ENCODE data around the gene PRLR.

PRLR gene

GRCh38 chr5:35035271-35035670 is 195.0 kb downstream of the PRLR start:
- H3K4me1 ChIP-seq (ENCODE audit: insufficient read depth, low read length): peaks cover 8% of the 10 kb centered on the region

DNA sequence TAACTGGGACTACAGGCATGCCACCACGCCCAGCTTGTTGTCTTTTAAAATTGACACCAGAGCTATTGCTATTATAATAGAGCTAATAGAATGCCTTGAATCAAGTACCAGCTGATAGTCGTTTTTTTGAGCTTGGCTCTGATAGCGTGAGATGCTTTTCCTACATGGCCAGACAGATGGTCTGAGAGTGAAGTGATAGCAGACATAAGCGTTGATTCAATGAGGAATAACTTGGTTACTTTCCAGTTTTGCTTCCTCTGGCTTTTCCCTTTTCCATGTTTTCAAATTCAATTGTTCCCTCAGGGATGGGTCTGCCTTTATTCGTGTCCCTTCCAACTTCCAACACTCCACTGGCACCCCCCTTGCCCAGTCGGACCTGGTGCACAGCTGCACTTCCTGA is 197.9 kb downstream of the PRLR start:
- H3K36me3 ChIP-seq (ENCODE audit: insufficient read depth, low read length): no peaks in the 10 kb centered on the region
- H3K9me3 ChIP-seq (ENCODE audit: control insufficient read depth, insufficient read depth, low read length): no peaks in the 10 kb centered on the region
- peaks cover 8% of the 10 kb centered on the region for H3K4me1 ChIP-seq (ENCODE audit: insufficient read depth, low read length)
- no peak overlapping the region for H3K9ac ChIP-seq (ENCODE audit: low read depth, low read length)

More at GRCh38 chr5:35035271-35035670, 195.0 kb downstream of the PRLR start:
- Histone ChIP-seq H3K9me3 (ENCODE audit: control insufficient read depth, insufficient read depth, low read length) (no peaks in the 10 kb centered on the region), H3K9ac (ENCODE audit: low read depth, low read length) (no peak overlapping the region), H3K36me3 (ENCODE audit: insufficient read depth, low read length) (no peaks in the 10 kb centered on the region)

DNA sequence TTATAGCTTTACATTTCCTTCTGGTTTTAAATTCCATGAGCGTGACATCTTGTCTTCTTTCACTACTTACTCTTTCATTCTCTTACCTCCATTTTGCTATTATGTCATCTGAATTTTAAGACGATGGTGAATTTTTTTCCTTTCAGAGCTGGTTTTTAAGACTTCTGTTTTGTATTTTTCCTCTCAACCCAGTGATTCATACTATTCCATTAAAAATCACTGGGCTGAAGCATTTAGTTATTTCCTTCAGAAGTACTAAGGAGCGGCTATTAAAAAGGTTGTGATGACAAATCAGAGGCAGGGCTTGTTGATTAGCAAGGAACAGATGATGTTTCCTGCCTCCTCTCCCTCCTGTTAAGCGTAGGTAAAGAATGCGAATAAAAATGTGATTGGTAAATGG is 199.0 kb downstream of the PRLR start:
- H3K36me3 ChIP-seq (ENCODE audit: insufficient read depth, low read length): no peaks in the 10 kb centered on the region
- H3K9me3 ChIP-seq (ENCODE audit: control insufficient read depth, insufficient read depth, low read length): no peaks in the 10 kb centered on the region
- H3K4me1 ChIP-seq (ENCODE audit: insufficient read depth, low read length): peaks cover 8% of the 10 kb centered on the region
- H3K9ac ChIP-seq (ENCODE audit: low read depth, low read length): no peak overlapping the region

DNA sequence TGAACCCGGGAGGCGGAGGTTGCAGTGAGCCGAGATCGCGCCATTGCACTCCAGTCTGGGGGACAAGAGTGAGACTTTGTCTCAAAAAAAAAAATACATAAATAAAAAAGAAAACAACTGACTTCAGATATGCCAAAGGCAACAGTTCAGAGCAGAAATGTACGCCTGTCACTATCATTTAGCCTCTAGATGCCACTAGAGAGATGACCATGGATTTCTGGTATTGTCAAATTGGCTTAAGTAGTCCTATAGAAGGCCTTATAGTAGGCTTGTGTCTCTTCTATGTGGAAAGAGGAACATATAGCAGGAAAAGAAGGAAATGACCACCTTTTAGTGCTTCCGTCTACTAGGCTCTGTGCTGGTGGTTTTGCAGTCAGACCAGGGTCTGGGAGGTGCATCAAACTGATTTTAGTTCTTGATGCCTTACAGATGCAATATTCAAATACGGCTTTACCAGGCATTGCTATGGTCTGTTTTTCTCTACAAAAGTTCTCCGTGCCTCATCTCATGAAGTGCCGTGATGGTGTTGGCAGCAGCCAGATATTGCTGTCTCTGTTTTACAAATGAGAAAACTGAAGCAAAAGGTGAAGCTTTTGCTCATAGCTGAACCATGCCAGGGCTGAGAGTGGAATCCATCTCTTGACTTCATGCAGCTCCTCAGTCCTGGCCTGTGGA is 199.7 kb downstream of the PRLR start:
- peaks cover 8% of the 10 kb centered on the region for H3K4me1 ChIP-seq (ENCODE audit: insufficient read depth, low read length)
- H3K9me3 ChIP-seq (ENCODE audit: control insufficient read depth, insufficient read depth, low read length): no peaks in the 10 kb centered on the region
- no peaks in the 10 kb centered on the region for H3K36me3 ChIP-seq (ENCODE audit: insufficient read depth, low read length)
- H3K9ac ChIP-seq (ENCODE audit: low read depth, low read length): no peak overlapping the region

DNA sequence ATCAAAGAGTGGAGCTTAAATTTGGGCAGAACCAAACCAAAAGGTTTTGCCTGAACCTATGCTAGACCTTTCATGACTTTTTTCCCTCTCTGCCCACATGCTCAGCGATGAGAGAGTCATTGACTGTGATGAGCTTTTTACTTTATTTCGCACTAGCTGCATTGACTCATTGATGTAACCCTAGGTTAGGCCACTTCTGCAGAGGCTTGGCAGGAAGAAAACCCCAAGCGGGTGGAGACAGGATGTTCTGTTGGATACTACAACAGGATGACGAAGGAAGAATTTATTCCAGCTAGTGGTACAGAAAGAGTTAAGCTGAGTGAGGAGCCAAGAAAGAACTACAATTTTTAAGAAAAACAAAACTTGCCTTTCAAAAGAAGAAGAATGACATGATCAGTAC is 201.0 kb downstream of the PRLR start:
- Histone ChIP-seq H3K9ac (ENCODE audit: low read depth, low read length) (no peak overlapping the region), H3K36me3 (ENCODE audit: insufficient read depth, low read length) (no peaks in the 10 kb centered on the region), H3K4me1 (ENCODE audit: insufficient read depth, low read length) (peaks cover 8% of the 10 kb centered on the region), H3K9me3 (ENCODE audit: control insufficient read depth, insufficient read depth, low read length) (no peaks in the 10 kb centered on the region)

DNA sequence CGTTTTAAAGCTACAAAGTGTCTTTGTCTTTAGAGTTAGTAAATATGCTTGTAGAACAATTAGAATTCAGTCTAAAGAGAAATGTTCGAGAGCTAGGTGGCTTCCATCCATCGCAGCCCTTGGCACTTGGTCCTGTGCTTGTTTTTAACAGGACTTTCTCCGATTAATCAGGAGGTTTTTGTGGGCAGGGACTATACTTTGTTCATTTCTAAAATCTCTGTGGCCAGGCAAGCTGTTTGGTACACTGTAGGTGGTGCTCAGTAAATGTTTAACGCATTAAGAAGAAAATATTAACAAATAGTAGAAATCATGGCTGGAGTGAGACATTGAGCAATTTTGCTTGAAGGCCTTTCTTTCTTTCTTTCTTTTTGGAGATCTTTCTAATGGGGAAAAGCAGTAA is 203.3 kb downstream of the PRLR start:
- Histone ChIP-seq H3K4me1 (ENCODE audit: insufficient read depth, low read length) (peaks cover 8% of the 10 kb centered on the region), H3K36me3 (ENCODE audit: insufficient read depth, low read length) (no peaks in the 10 kb centered on the region), H3K9me3 (ENCODE audit: control insufficient read depth, insufficient read depth, low read length) (no peaks in the 10 kb centered on the region), H3K9ac (ENCODE audit: low read depth, low read length) (no peak overlapping the region)

DNA sequence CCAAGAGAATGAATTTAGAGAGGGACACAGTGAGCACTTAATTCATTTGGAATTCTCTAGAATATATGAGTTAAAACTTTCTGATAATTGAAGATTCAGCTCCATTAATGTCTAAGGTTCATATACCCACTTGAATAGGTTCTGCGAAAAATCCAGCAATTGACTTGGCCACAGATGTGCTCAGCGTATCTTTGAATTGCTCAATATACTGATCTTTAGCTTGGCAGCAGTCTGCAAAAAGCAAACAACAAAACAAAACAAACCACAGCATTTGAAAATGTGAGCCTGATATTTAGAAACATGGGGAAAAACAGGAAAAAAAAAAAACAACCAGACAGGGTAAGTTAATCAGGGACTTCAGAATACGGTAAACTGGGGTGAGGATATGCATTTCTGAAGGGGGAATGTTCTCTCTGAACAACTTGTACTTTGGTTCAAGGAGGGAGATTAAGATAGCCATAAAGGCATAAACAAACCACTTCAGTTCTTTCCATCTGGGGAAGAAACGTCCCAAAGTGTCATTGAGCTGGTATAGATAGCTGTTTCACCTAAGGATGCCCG is 203.9 kb downstream of the PRLR start:
- no peak overlapping the region for H3K9ac ChIP-seq (ENCODE audit: low read depth, low read length)
- no peaks in the 10 kb centered on the region for H3K9me3 ChIP-seq (ENCODE audit: control insufficient read depth, insufficient read depth, low read length)
- H3K4me1 ChIP-seq (ENCODE audit: insufficient read depth, low read length): peaks cover 5% of the 10 kb centered on the region; the same call in 1 of the 2 replicates
- H3K36me3 ChIP-seq (ENCODE audit: insufficient read depth, low read length): no peaks in the 10 kb centered on the region

DNA sequence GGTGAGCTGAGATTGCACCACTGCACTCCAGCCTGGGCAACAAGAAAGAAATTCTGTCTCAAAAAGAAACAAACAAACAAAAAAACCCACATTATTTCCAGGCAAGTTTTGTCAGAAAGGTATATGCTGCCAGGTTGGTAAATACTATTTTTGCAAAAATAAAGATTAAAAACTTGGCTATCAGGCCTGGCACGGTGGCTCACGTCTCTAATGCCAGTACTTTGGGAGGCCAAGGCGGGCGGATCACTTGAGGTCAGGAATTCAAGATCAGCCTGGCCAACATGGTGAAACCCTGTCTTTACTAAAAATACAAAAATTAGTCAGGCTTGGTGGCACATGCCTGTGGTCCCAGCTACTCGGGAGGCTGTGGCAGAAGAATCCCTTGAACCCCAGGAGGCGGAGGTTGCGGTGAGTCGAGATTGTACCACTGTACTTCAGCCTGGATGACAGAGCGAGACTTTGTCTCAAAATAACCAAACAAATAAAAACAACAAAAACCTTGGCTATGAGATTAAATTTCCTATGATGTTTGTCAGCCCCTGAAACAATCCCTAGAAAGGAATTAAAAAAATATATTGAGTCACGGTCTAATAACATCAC is 205.3 kb downstream of the PRLR start:
- Histone ChIP-seq H3K9ac (ENCODE audit: low read depth, low read length) (no peak overlapping the region), H3K4me1 (ENCODE audit: insufficient read depth, low read length) (no peaks in the 10 kb centered on the region), H3K9me3 (ENCODE audit: control insufficient read depth, insufficient read depth, low read length) (no peaks in the 10 kb centered on the region), H3K36me3 (ENCODE audit: insufficient read depth, low read length) (no peaks in the 10 kb centered on the region)

DNA sequence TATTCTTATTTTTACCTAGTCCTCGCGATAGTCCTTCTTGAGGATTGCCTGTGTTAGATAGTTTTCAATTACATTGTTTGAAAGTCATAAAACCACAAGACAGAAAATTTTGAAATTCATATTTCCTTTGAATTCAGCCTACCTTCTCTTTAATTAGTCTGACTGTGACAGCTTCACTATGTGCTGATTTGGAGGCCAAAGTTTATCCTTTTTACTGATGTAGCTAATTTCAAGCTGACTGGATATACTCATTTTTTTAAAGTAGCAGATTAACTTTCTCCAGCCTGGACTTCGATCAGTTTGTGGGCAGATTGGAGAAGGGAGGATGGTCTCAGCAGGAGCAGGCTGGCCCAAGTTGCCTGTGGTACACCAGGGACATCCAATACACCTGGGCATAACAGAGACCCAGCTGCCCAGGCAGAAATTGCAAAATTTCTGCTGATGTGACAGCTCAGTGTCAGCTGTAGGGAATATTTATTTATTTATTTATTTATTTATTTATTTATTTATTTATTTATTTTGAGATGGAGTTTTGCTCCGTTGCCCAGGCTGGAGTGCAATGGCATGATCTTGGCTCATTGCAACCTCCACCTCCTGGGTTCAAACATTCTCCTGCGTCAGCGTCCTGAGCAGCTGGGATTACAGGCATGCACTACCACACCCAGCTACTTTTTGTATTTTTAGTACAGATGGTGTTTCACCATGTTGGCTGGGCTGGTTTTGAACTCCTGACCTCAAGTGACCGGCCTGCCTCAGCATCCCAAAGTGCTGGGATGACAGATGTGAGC is 206.7 kb downstream of the PRLR start:
- H3K9me3 ChIP-seq (ENCODE audit: control insufficient read depth, insufficient read depth, low read length): no peaks in the 10 kb centered on the region
- no peaks in the 10 kb centered on the region for H3K36me3 ChIP-seq (ENCODE audit: insufficient read depth, low read length)
- no peak overlapping the region for H3K9ac ChIP-seq (ENCODE audit: low read depth, low read length)
- H3K4me1 ChIP-seq (ENCODE audit: insufficient read depth, low read length): no peaks in the 10 kb centered on the region

- Histone ChIP-seq H3K36me3 (ENCODE audit: insufficient read depth, low read length) (no peaks in the 10 kb centered on the region), H3K4me1 (ENCODE audit: insufficient read depth, low read length) (no peaks in the 10 kb centered on the region), H3K9ac (ENCODE audit: low read depth, low read length) (no peak overlapping the region), H3K9me3 (ENCODE audit: control insufficient read depth, insufficient read depth, low read length) (no peaks in the 10 kb centered on the region)
Measured at GRCh38 chr5:35016174-35017051, 213.9 kb downstream of the PRLR start.

DNA sequence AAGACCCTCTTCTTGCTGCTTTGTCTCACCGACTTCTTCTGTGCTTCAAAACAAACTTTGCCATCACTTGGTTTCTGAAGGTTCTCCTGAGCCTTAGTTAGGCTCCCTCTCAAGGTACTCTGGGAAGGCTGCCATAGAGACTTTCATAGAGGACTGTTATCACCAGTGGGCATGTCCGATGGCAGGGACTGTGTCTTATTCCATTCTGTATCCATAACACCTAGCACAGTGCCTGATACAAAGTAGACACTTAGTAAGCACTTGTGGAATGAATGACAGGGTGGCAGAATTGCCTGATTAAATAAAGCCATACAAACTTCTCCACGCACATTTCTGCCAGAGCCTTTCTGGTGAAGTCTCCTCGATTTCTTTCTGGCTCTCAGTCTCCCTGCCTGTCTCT is 215.2 kb downstream of the PRLR start:
- Histone ChIP-seq H3K9me3 (ENCODE audit: control insufficient read depth, insufficient read depth, low read length) (no peaks in the 10 kb centered on the region), H3K9ac (ENCODE audit: low read depth, low read length) (no peak overlapping the region), H3K4me1 (ENCODE audit: insufficient read depth, low read length) (no peaks in the 10 kb centered on the region), H3K36me3 (ENCODE audit: insufficient read depth, low read length) (no peaks in the 10 kb centered on the region)

- no peaks in the 10 kb centered on the region for H3K36me3 ChIP-seq (ENCODE audit: insufficient read depth, low read length)
- H3K9me3 ChIP-seq (ENCODE audit: control insufficient read depth, insufficient read depth, low read length): no peaks in the 10 kb centered on the region
- no peaks in the 10 kb centered on the region for H3K4me1 ChIP-seq (ENCODE audit: insufficient read depth, low read length)
- H3K9ac ChIP-seq (ENCODE audit: low read depth, low read length): no peak overlapping the region
Measured at GRCh38 chr5:35012796-35013195, 217.5 kb downstream of the PRLR start.

DNA sequence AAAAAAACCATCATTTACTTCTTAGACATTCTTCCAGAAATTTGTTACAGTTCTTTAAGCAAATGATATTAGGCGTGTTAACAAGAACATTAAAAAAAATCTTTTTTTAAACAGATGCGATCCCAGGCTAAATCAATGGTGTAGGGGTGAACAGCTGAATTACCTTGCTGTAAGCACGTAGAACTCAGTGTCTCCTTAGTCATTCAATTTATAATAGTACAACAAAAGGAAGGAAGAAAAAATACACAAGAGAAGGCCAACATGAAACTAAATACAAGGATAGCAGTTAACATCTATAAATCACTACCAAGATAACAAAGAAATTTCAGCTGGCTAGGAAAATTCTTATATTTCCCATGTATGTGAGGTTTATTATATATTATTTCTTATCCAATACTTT is 217.9 kb downstream of the PRLR start:
- Histone ChIP-seq H3K9me3 (ENCODE audit: control insufficient read depth, insufficient read depth, low read length) (no peaks in the 10 kb centered on the region), H3K36me3 (ENCODE audit: insufficient read depth, low read length) (no peaks in the 10 kb centered on the region), H3K9ac (ENCODE audit: low read depth, low read length) (no peak overlapping the region), H3K4me1 (ENCODE audit: insufficient read depth, low read length) (no peaks in the 10 kb centered on the region)

DNA sequence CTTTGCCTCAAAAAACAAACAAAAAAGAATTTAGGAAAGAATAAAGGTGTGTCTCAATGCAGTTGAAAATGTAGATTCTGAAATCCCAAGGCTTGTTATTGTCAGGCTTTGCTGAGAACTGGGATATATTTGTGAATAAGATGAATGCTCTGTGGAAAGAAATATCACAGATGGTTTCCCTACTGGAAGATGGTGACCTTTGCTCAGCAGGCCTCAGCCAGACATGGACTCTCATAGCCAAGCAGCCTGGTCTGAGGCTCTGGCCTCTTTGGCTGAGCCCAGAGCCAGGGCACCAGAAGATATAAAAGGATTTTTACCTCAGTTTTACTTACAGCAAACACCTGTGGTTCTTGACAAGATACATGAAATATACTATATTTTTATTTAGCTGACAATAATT is 219.6 kb downstream of the PRLR start:
- H3K36me3 ChIP-seq (ENCODE audit: insufficient read depth, low read length): no peaks in the 10 kb centered on the region

More for the DNA sequence above, 219.6 kb downstream of the PRLR start:
- Histone ChIP-seq H3K4me1 (ENCODE audit: insufficient read depth, low read length) (no peaks in the 10 kb centered on the region), H3K9ac (ENCODE audit: low read depth, low read length) (no peak overlapping the region), H3K9me3 (ENCODE audit: control insufficient read depth, insufficient read depth, low read length) (no peaks in the 10 kb centered on the region)
